C4-2B (cell line): ENCODE measurements around the gene ZNF430.

Experiments used
- CTCF ChIP-seq: fragments of 450-650 bp; conservative IDR thresholded peaks from 2 replicates; pipeline ENCODE4 v1.5.1; 2017; ENCODE audit warnings: mild to moderate bottlenecking
- ZFX ChIP-seq: fragments of 450-650 bp; IDR thresholded peaks from 2 replicates; pipeline ENCODE4 v1.6.1; 2017

GRCh38 chr19:21098291-21098690, 77.8 kb downstream of the ZNF430 start:
- no peak for TF ChIP-seq CTCF
- TF ChIP-seq ZFX = no peak
